ENCODE measurements around the gene CASP12.
A peak's percentile ranks its signal among the peaks of the same experiment; 100 is the strongest.

Gene CASP12

GRCh38 chr11:104856607-104857006 is 41.7 kb downstream of the CASP12 start:
- TF ChIP-seq CTCF (IDR thresholded peaks at IDR 0.05; ENCODE audit: low read depth, low read length), result no peak
- no peak for DNase-seq (ENCODE audit: low read depth in 2 of 2)
- no peak overlapping the region for H3K4me3 ChIP-seq (replicated peaks in 1 of 2; ENCODE audit: low read depth in 2 of 2, low read length in 2 of 2)

GRCh38 chr11:104855965-104856364 is 42.3 kb downstream of the CASP12 start:
- no peak for TF ChIP-seq CTCF (IDR thresholded peaks at IDR 0.05; ENCODE audit: low read depth, low read length)

GRCh38 chr11:104853276-104853675 is 45.0 kb downstream of the CASP12 start:
- no peak for DNase-seq (ENCODE audit: low read depth in 2 of 2)
- TF ChIP-seq CTCF (IDR thresholded peaks at IDR 0.05; ENCODE audit: low read depth, low read length), result no peak

More at GRCh38 chr11:104855965-104856364, 42.3 kb downstream of the CASP12 start:
- DNase-seq (ENCODE audit: low read depth in 2 of 2), result peak in 1 of 2 donors; percentile 15
- H3K4me3 ChIP-seq (replicated peaks in 1 of 2; ENCODE audit: low read depth in 2 of 2, low read length in 2 of 2), result no peak overlapping the region

GRCh38 chr11:104852811-104853210 is 45.4 kb downstream of the CASP12 start:
- no peak for DNase-seq (ENCODE audit: low read depth in 2 of 2)
- TF ChIP-seq CTCF (IDR thresholded peaks at IDR 0.05; ENCODE audit: low read depth, low read length), result no peak
- H3K4me3 ChIP-seq (replicated peaks in 1 of 2; ENCODE audit: low read depth in 2 of 2, low read length in 2 of 2), result no peak overlapping the region

More at GRCh38 chr11:104853276-104853675, 45.0 kb downstream of the CASP12 start:
- H3K4me3 ChIP-seq (replicated peaks in 1 of 2; ENCODE audit: low read depth in 2 of 2, low read length in 2 of 2), result no peak overlapping the region

GRCh38 chr11:104846216-104846615 is 52.0 kb downstream of the CASP12 start:
- no peak for TF ChIP-seq CTCF (IDR thresholded peaks at IDR 0.05; ENCODE audit: low read depth, low read length)
- no peak overlapping the region for H3K4me3 ChIP-seq (replicated peaks in 1 of 2; ENCODE audit: low read depth in 2 of 2, low read length in 2 of 2)
- DNase-seq (ENCODE audit: low read depth in 2 of 2), result no peak

- no peak for TF ChIP-seq CTCF (IDR thresholded peaks at IDR 0.05; ENCODE audit: low read depth, low read length)
These were observed 53.8 kb downstream of the CASP12 start for GRCh38 chr11:104844451-104844850.

GRCh38 chr11:104843150-104843836 is 55.0 kb downstream of the CASP12 start:
- no peak for DNase-seq (ENCODE audit: low read depth in 2 of 2)
- no peak for TF ChIP-seq CTCF (IDR thresholded peaks at IDR 0.05; ENCODE audit: low read depth, low read length)
- no peak overlapping the region for H3K4me3 ChIP-seq (replicated peaks in 1 of 2; ENCODE audit: low read depth in 2 of 2, low read length in 2 of 2)

More at GRCh38 chr11:104844451-104844850, 53.8 kb downstream of the CASP12 start:
- H3K4me3 ChIP-seq (replicated peaks in 1 of 2; ENCODE audit: low read depth in 2 of 2, low read length in 2 of 2), result no peak overlapping the region
- DNase-seq (ENCODE audit: low read depth in 2 of 2), result no peak
